ENCODE data around the gene PEAK1.

The PEAK1 gene

GRCh38 chr15:77352887-77353286 lies 67.0 kb downstream of the PEAK1 start:
- H3K4me2 ChIP-seq (ENCODE audit: insufficient read depth, low read length, poor library complexity, severe bottlenecking) = no peak overlapping the region
- H3K79me1 ChIP-seq (ENCODE audit: low read depth, low read length) = peaks cover 1% of the 10 kb centered on the region
- no peak overlapping the region for H2BK12ac ChIP-seq (ENCODE audit: low read length)
- H3K4me1 ChIP-seq (ENCODE audit: control insufficient read depth in 2 of 2, insufficient read depth in 1 of 2, low read depth in 1 of 2, low read length in 2 of 2) = peaks cover 0 to 9% of the 10 kb centered on the region in 2 donors
- H3K4me3 ChIP-seq (ENCODE audit: low read length in 2 of 2) = no peak overlapping the region
- WGBS, 2 donors (ENCODE audit: extremely low coverage in 2 of 2, insufficient read length in 2 of 2, insufficient replicate concordance in 1 of 2) = no CpG with 5 or more reads among the region's 4 CpGs
- no peak overlapping the region for H4K91ac ChIP-seq (ENCODE audit: low read depth, low read length, poor library complexity)
- no peak overlapping the region for H3K9ac ChIP-seq (ENCODE audit: low read depth, low read length, poor library complexity)
- no peak overlapping the region for H4K8ac ChIP-seq (ENCODE audit: low read depth, low read length)
- no peak overlapping the region for H2BK15ac ChIP-seq (ENCODE audit: low read length)
- H2AK5ac ChIP-seq (ENCODE audit: low read depth, low read length) = no peak overlapping the region
- no peak for DNase-seq (ENCODE audit: low spot score)
- H3K27me3 ChIP-seq (ENCODE audit: control insufficient read depth in 3 of 3, insufficient read depth in 3 of 3, low read depth in 1 of 3, low read length in 3 of 3) = no peaks in the 10 kb centered on the region
- no peak overlapping the region for H3K27ac ChIP-seq (replicated peaks; ENCODE audit: low read length)
- H3K14ac ChIP-seq (ENCODE audit: low read length) = no peak overlapping the region
- no peaks in the 10 kb centered on the region for H3K36me3 ChIP-seq (replicated peaks in 1 of 2; ENCODE audit: control insufficient read depth in 2 of 2, insufficient read depth in 2 of 2, low read length in 2 of 2)
- no peak overlapping the region for H2BK5ac ChIP-seq (ENCODE audit: low read length)
- no peak overlapping the region for H3K23ac ChIP-seq (ENCODE audit: low read depth, low read length, poor library complexity)
- H2BK120ac ChIP-seq (ENCODE audit: low read depth, low read length) = no peak overlapping the region
- H3K18ac ChIP-seq (ENCODE audit: low read length) = no peak overlapping the region
- no peak overlapping the region for H2AFZ ChIP-seq (ENCODE audit: low read length)
- H3K4ac ChIP-seq (ENCODE audit: low read length) = no peak overlapping the region
- H3K9me3 ChIP-seq (replicated peaks in 1 of 2; ENCODE audit: control insufficient read depth in 2 of 2, insufficient read depth in 1 of 2, low read depth in 1 of 2, low read length in 2 of 2) = peaks cover 0 to 3% of the 10 kb centered on the region in 2 donors

- Histone ChIP-seq H2AK5ac (ENCODE audit: low read depth, low read length) (no peak overlapping the region), H3K79me1 (ENCODE audit: low read depth, low read length) (peaks cover under 1% of the 10 kb centered on the region), H3K23ac (ENCODE audit: low read depth, low read length, poor library complexity) (no peak overlapping the region), H3K36me3 (replicated peaks in 1 of 2; ENCODE audit: control insufficient read depth in 2 of 2, insufficient read depth in 2 of 2, low read length in 2 of 2) (peaks cover 0 to 5% of the 10 kb centered on the region in 2 donors), H3K27ac (replicated peaks; ENCODE audit: low read length) (no peak overlapping the region), H3K4me3 (ENCODE audit: low read length in 2 of 2) (no peak overlapping the region), H3K4me2 (ENCODE audit: insufficient read depth, low read length, poor library complexity, severe bottlenecking) (no peak overlapping the region), H3K9ac (ENCODE audit: low read depth, low read length, poor library complexity) (no peak overlapping the region), H2BK15ac (ENCODE audit: low read length) (no peak overlapping the region), H2AFZ (ENCODE audit: low read length) (no peak overlapping the region), H2BK120ac (ENCODE audit: low read depth, low read length) (no peak overlapping the region), H4K8ac (ENCODE audit: low read depth, low read length) (no peak overlapping the region), H2BK5ac (ENCODE audit: low read length) (no peak overlapping the region), H3K14ac (ENCODE audit: low read length) (no peak overlapping the region), H3K18ac (ENCODE audit: low read length) (no peak overlapping the region), H3K4ac (ENCODE audit: low read length) (no peak overlapping the region), H3K4me1 (ENCODE audit: control insufficient read depth in 2 of 2, insufficient read depth in 1 of 2, low read depth in 1 of 2, low read length in 2 of 2) (peaks cover 0 to 9% of the 10 kb centered on the region in 2 donors), H3K9me3 (replicated peaks in 1 of 2; ENCODE audit: control insufficient read depth in 2 of 2, insufficient read depth in 1 of 2, low read depth in 1 of 2, low read length in 2 of 2) (peaks cover 0 to 11% of the 10 kb centered on the region in 2 donors), H4K91ac (ENCODE audit: low read depth, low read length, poor library complexity) (no peak overlapping the region), H3K27me3 (ENCODE audit: control insufficient read depth in 3 of 3, insufficient read depth in 3 of 3, low read depth in 1 of 3, low read length in 3 of 3) (no peaks in the 10 kb centered on the region), H2BK12ac (ENCODE audit: low read length) (no peak overlapping the region)
- DNase-seq (ENCODE audit: low spot score) = no peak
- no CpG with 5 or more reads among the region's 1 CpG for WGBS, 2 donors (ENCODE audit: extremely low coverage in 2 of 2, insufficient read length in 2 of 2, insufficient replicate concordance in 1 of 2)
Measured at GRCh38 chr15:77350792-77351191, 69.1 kb downstream of the PEAK1 start.

- Histone ChIP-seq H2AFZ (ENCODE audit: low read length) (no peak overlapping the region), H3K9me3 (replicated peaks in 1 of 2; ENCODE audit: control insufficient read depth in 2 of 2, insufficient read depth in 1 of 2, low read depth in 1 of 2, low read length in 2 of 2) (peaks cover 0 to 10% of the 10 kb centered on the region in 2 donors), H3K27ac (replicated peaks; ENCODE audit: low read length) (no peak overlapping the region), H2BK5ac (ENCODE audit: low read length) (no peak overlapping the region), H2BK12ac (ENCODE audit: low read length) (no peak overlapping the region), H3K9ac (ENCODE audit: low read depth, low read length, poor library complexity) (no peak overlapping the region), H3K79me1 (ENCODE audit: low read depth, low read length) (no peaks in the 10 kb centered on the region), H3K27me3 (ENCODE audit: control insufficient read depth in 3 of 3, insufficient read depth in 3 of 3, low read depth in 1 of 3, low read length in 3 of 3) (no peaks in the 10 kb centered on the region), H2BK15ac (ENCODE audit: low read length) (no peak overlapping the region), H4K91ac (ENCODE audit: low read depth, low read length, poor library complexity) (no peak overlapping the region), H3K4me2 (ENCODE audit: insufficient read depth, low read length, poor library complexity, severe bottlenecking) (no peak overlapping the region), H3K4me3 (ENCODE audit: low read length in 2 of 2) (no peak overlapping the region), H3K14ac (ENCODE audit: low read length) (no peak overlapping the region), H2BK120ac (ENCODE audit: low read depth, low read length) (no peak overlapping the region), H3K36me3 (replicated peaks in 1 of 2; ENCODE audit: control insufficient read depth in 2 of 2, insufficient read depth in 2 of 2, low read length in 2 of 2) (peaks cover 0 to 5% of the 10 kb centered on the region in 2 donors), H3K4me1 (ENCODE audit: control insufficient read depth in 2 of 2, insufficient read depth in 1 of 2, low read depth in 1 of 2, low read length in 2 of 2) (peaks cover 0 to 9% of the 10 kb centered on the region in 2 donors), H3K18ac (ENCODE audit: low read length) (no peak overlapping the region), H2AK5ac (ENCODE audit: low read depth, low read length) (no peak overlapping the region), H3K23ac (ENCODE audit: low read depth, low read length, poor library complexity) (no peak overlapping the region), H4K8ac (ENCODE audit: low read depth, low read length) (no peak overlapping the region), H3K4ac (ENCODE audit: low read length) (no peak overlapping the region)
- DNase-seq (ENCODE audit: low spot score) = no peak
- no CpG with 5 or more reads among the region's 2 CpGs for WGBS, 2 donors (ENCODE audit: extremely low coverage in 2 of 2, insufficient read length in 2 of 2, insufficient replicate concordance in 1 of 2)
Measured at GRCh38 chr15:77349666-77350065, 70.2 kb downstream of the PEAK1 start.

GRCh38 chr15:77348511-77348910 lies 71.4 kb downstream of the PEAK1 start:
- no peaks in the 10 kb centered on the region for H3K79me1 ChIP-seq (ENCODE audit: low read depth, low read length)
- no peak overlapping the region for H3K4me2 ChIP-seq (ENCODE audit: insufficient read depth, low read length, poor library complexity, severe bottlenecking)
- no peak overlapping the region for H3K14ac ChIP-seq (ENCODE audit: low read length)
- no peak overlapping the region for H2AFZ ChIP-seq (ENCODE audit: low read length)
- peaks cover 0 to 5% of the 10 kb centered on the region in 2 donors for H3K36me3 ChIP-seq (replicated peaks in 1 of 2; ENCODE audit: control insufficient read depth in 2 of 2, insufficient read depth in 2 of 2, low read length in 2 of 2)
- no peak overlapping the region for H3K27ac ChIP-seq (replicated peaks; ENCODE audit: low read length)
- no peak overlapping the region for H2BK12ac ChIP-seq (ENCODE audit: low read length)
- no peaks in the 10 kb centered on the region for H3K27me3 ChIP-seq (ENCODE audit: control insufficient read depth in 3 of 3, insufficient read depth in 3 of 3, low read depth in 1 of 3, low read length in 3 of 3)
- DNase-seq (ENCODE audit: low spot score) = no peak
- H3K9ac ChIP-seq (ENCODE audit: low read depth, low read length, poor library complexity) = no peak overlapping the region
- H4K8ac ChIP-seq (ENCODE audit: low read depth, low read length) = no peak overlapping the region
- peaks cover 0 to 9% of the 10 kb centered on the region in 2 donors for H3K4me1 ChIP-seq (ENCODE audit: control insufficient read depth in 2 of 2, insufficient read depth in 1 of 2, low read depth in 1 of 2, low read length in 2 of 2)
- H2BK15ac ChIP-seq (ENCODE audit: low read length) = no peak overlapping the region
- no peak overlapping the region for H2BK120ac ChIP-seq (ENCODE audit: low read depth, low read length)
- no CpG with 5 or more reads among the region's 4 CpGs for WGBS, 2 donors (ENCODE audit: extremely low coverage in 2 of 2, insufficient read length in 2 of 2, insufficient replicate concordance in 1 of 2)
- no peak overlapping the region for H3K4ac ChIP-seq (ENCODE audit: low read length)
- H3K4me3 ChIP-seq (ENCODE audit: low read length in 2 of 2) = no peak overlapping the region
- H3K23ac ChIP-seq (ENCODE audit: low read depth, low read length, poor library complexity) = no peak overlapping the region
- no peak overlapping the region for H2AK5ac ChIP-seq (ENCODE audit: low read depth, low read length)
- H3K18ac ChIP-seq (ENCODE audit: low read length) = no peak overlapping the region
- H2BK5ac ChIP-seq (ENCODE audit: low read length) = no peak overlapping the region
- H4K91ac ChIP-seq (ENCODE audit: low read depth, low read length, poor library complexity) = no peak overlapping the region
- peaks cover 0 to 10% of the 10 kb centered on the region in 2 donors for H3K9me3 ChIP-seq (replicated peaks in 1 of 2; ENCODE audit: control insufficient read depth in 2 of 2, insufficient read depth in 1 of 2, low read depth in 1 of 2, low read length in 2 of 2)
